Measurements from ENCODE around the gene INS.

INS gene

DNA sequence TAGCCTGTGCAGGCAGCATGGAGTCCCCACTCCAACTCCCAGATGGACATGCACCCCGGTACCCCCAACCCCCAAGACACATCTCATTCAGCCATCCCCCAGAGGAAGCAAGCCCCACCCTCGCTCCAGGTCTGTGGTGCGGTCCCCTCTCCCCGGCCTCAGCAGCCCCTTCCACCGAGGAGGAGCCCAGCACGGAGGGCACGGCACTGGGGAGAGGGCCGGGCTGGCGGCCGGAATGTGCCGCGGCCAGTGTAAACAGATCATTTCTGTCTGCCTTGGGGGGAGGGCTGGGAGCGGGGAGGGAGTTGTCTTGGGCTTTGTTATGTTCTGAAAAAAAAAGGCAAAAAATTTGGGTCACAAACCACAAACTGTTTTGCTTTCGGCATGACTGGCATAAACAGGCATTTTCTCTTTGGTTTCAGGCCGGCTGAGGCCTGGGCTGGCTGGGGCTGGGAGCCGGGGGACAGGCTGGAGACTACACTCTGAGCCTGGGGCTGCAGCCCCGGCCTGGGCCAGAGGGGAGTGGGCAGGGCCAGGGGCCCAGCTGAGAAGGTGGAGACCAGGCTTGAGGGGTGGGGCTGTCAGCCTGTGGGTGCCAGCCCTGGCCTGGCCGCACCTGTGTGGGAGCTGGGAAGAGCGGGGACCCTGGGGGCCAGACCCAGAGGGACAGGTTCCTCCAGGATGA is 38.6 kb downstream of the INS start:
- H3K27me3 ChIP-seq (ENCODE audit: insufficient read depth, poor library complexity, severe bottlenecking): peaks cover 4% of the 10 kb centered on the region
- H3K4me3 ChIP-seq (replicated peaks; ENCODE audit: insufficient read depth, low read length): no peak overlapping the region
- DNase-seq (ENCODE audit: low read depth in 1 of 2, low spot score in 1 of 2): no peak
- H3K27ac ChIP-seq (replicated peaks): no peak overlapping the region
- TF ChIP-seq, protein P1, sequence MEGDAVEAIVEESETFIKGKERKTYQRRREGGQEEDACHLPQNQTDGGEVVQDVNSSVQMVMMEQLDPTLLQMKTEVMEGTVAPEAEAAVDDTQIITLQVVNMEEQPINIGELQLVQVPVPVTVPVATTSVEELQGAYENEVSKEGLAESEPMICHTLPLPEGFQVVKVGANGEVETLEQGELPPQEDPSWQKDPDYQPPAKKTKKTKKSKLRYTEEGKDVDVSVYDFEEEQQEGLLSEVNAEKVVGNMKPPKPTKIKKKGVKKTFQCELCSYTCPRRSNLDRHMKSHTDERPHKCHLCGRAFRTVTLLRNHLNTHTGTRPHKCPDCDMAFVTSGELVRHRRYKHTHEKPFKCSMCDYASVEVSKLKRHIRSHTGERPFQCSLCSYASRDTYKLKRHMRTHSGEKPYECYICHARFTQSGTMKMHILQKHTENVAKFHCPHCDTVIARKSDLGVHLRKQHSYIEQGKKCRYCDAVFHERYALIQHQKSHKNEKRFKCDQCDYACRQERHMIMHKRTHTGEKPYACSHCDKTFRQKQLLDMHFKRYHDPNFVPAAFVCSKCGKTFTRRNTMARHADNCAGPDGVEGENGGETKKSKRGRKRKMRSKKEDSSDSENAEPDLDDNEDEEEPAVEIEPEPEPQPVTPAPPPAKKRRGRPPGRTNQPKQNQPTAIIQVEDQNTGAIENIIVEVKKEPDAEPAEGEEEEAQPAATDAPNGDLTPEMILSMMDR (IDR thresholded peaks at IDR 0.05; ENCODE audit: insufficient read depth, low read length): no peak
- TF ChIP-seq GABPA (IDR thresholded peaks at IDR 0.05; ENCODE audit: low read depth) (no peak), POLR2AphosphoS5 (IDR thresholded peaks at IDR 0.05; ENCODE audit: low read depth) (no peak), SPI1 (IDR thresholded peaks at IDR 0.05; ENCODE audit: borderline replicate concordance, low read depth) (no peak), REST (IDR thresholded peaks at IDR 0.05; ENCODE audit: insufficient replicate concordance, low read depth) (no peak)

GRCh38 chr11:2121227-2122130 is 39.5 kb downstream of the INS start:
- no peak for DNase-seq (ENCODE audit: low read depth in 1 of 2, low spot score in 1 of 2)
- no peak overlapping the region for H3K4me3 ChIP-seq (replicated peaks; ENCODE audit: insufficient read depth, low read length)
- H3K27ac ChIP-seq (replicated peaks): no peak overlapping the region
- TF ChIP-seq GABPA (IDR thresholded peaks at IDR 0.05; ENCODE audit: low read depth) (no peak), REST (IDR thresholded peaks at IDR 0.05; ENCODE audit: insufficient replicate concordance, low read depth) (no peak), SPI1 (IDR thresholded peaks at IDR 0.05; ENCODE audit: borderline replicate concordance, low read depth) (no peak)
- peaks cover 4% of the 10 kb centered on the region for H3K27me3 ChIP-seq (ENCODE audit: insufficient read depth, poor library complexity, severe bottlenecking)

GRCh38 chr11:2120359-2121100 is 40.5 kb downstream of the INS start:
- no peak overlapping the region for H3K27ac ChIP-seq (replicated peaks)
- no peak for DNase-seq (ENCODE audit: low read depth in 1 of 2, low spot score in 1 of 2)
- TF ChIP-seq REST (IDR thresholded peaks at IDR 0.05; ENCODE audit: insufficient replicate concordance, low read depth): no peak
- TF ChIP-seq POLR2AphosphoS5 (IDR thresholded peaks at IDR 0.05; ENCODE audit: low read depth): no peak
- no peak for TF ChIP-seq SPI1 (IDR thresholded peaks at IDR 0.05; ENCODE audit: borderline replicate concordance, low read depth)
- TF ChIP-seq, protein P1 (IDR thresholded peaks at IDR 0.05; ENCODE audit: insufficient read depth, low read length): no peak
- no peak for TF ChIP-seq GABPA (IDR thresholded peaks at IDR 0.05; ENCODE audit: low read depth)
- H3K4me3 ChIP-seq (replicated peaks; ENCODE audit: insufficient read depth, low read length): no peak overlapping the region
- H3K27me3 ChIP-seq (ENCODE audit: insufficient read depth, poor library complexity, severe bottlenecking): peaks cover 4% of the 10 kb centered on the region
